B cell (primary cell): ENCODE results near the gene ALDH4A1. TPM values are rescaled to one million over a fixed set of nuclear protein-coding genes. Genes with fewer than 3 reads are reported as not detected.

Experiments used
- ATAC-seq: fragments of 200-7000 bp; cut with Tn5 transposase; one replicate; pipeline ENCODE4 v1.10.0; 2021; ENCODE audit warnings: low read depth, mild to moderate bottlenecking, moderate number of reproducible peaks, moderate library complexity
- CTCF ChIA-PET: fragments of 350-600 bp; sonication (Branson Sonifier 250); formaldehyde crosslinking; loops from one replicate; lab custom pipeline; 2021; ENCODE audit warnings: antibody characterized with exemption, inconsistent platforms; lab: Charles Lee
- POLR2A ChIA-PET: fragments of 350-600 bp; sonication (Branson Sonifier 250); formaldehyde crosslinking; loops from one replicate; lab custom pipeline; 2021; ENCODE audit warnings: antibody characterized with exemption; lab: Charles Lee
- DNase-seq: peaks from one replicate; pipeline ENCODE4 v3.0.0; 2013
- H2AFZ ChIP-seq: 2 replicates; pipeline ENCODE4 v1.6.1; 2012; ENCODE audit warnings: mild to moderate bottlenecking, low read depth, low read length; ENCODE audit not compliant: insufficient read depth, poor library complexity, severe bottlenecking
- H3K27ac ChIP-seq, 2 donors: 1 replicate in 1 of 2; 2 replicates in 1 of 2; pipeline ENCODE4 v1.5.1; 2012 to 2013; ENCODE audit warnings: low read length in 2 of 2, mild to moderate bottlenecking in 2 of 2, moderate library complexity in 1 of 2
- H3K27me3 ChIP-seq, 4 experiments: fragments of 200-600 bp in 1 of 4; sonication (generic) in 1 of 4; replicated peaks in 1 of 4; 1 replicate in 2 of 4; 2 replicates in 2 of 4; pipeline versions ENCODE4 v1.6.1 to v1.7.0; 2013 to 2016; ENCODE audit warnings: low read length in 3 of 4, mild to moderate bottlenecking in 2 of 4, mixed read lengths in 1 of 4, moderate library complexity in 1 of 4; ENCODE audit not compliant: insufficient read depth in 4 of 4, control insufficient read depth in 3 of 4; ENCODE audit errors: control extremely low read depth in 1 of 4
- H3K36me3 ChIP-seq, 2 experiments: replicated peaks in 1 of 2; 1 replicate in 1 of 2; 2 replicates in 1 of 2; pipeline versions ENCODE4 v1.6.1 to v1.7.1; 2013; ENCODE audit warnings: low read length in 1 of 2; ENCODE audit not compliant: insufficient read depth in 2 of 2, control insufficient read depth in 1 of 2; ENCODE audit errors: control extremely low read depth in 1 of 2, extremely low read depth in 1 of 2
- H3K4me1 ChIP-seq, 2 donors: fragments of 200-600 bp in 1 of 2; sonication (generic) in 1 of 2; 1 replicate in 1 of 2; 2 replicates in 1 of 2; pipeline versions ENCODE4 v1.5.1 to v1.6.1; 2013 to 2017; ENCODE audit warnings: low read length in 2 of 2; ENCODE audit not compliant: control insufficient read depth in 2 of 2, insufficient read depth in 2 of 2
- H3K4me2 ChIP-seq: replicated peaks from 2 replicates; pipeline ENCODE3; 2012; ENCODE audit warnings: mild to moderate bottlenecking, low read depth, low read length; ENCODE audit not compliant: poor library complexity, severe bottlenecking
- H3K4me3 ChIP-seq, 5 experiments: fragments of 200-600 bp in 1 of 5; sonication (generic) in 1 of 5; 1 replicate in 3 of 5; 2 replicates in 2 of 5; pipeline versions ENCODE4 v1.5.1 to v1.7.0; 2011 to 2016; ENCODE audit warnings: low read length in 4 of 5, mild to moderate bottlenecking in 4 of 5, low read depth in 2 of 5, control low read depth in 1 of 5, moderate library complexity in 1 of 5; ENCODE audit not compliant: insufficient read depth in 1 of 5; ENCODE audit errors: control extremely low read depth in 1 of 5, extremely low read depth in 1 of 5
- H3K79me2 ChIP-seq: fragments of 200-600 bp; sonication (generic); one replicate; pipeline ENCODE4 v1.6.0; 2016; ENCODE audit warnings: low read length; ENCODE audit not compliant: control insufficient read depth, insufficient read depth
- H3K9ac ChIP-seq: fragments of 200-600 bp; sonication (generic); 2 replicates; pipeline ENCODE4 v1.6.1; 2017; ENCODE audit warnings: mild to moderate bottlenecking, low read length, moderate library complexity
- H3K9me3 ChIP-seq, 3 donors: one replicate each; pipeline versions ENCODE4 v1.6.1 to v1.7.1; 2013; ENCODE audit warnings: low read length in 2 of 3; ENCODE audit not compliant: control insufficient read depth in 2 of 3, insufficient read depth in 1 of 3; ENCODE audit errors: control extremely low read depth in 1 of 3
- H4K20me1 ChIP-seq: 2 replicates; pipeline ENCODE4 v1.6.0; 2012; ENCODE audit warnings: mild to moderate bottlenecking, low read length; ENCODE audit not compliant: insufficient read depth, control insufficient read depth, poor library complexity, severe bottlenecking
- H3K27ac Mint-ChIP-seq: one replicate; pipeline ENCODE4 v1.8.0; 2021; ENCODE audit warnings: mixed read lengths
- H3K27me3 Mint-ChIP-seq: one replicate; pipeline ENCODE4 v1.8.0; 2021; ENCODE audit warnings: mixed read lengths
- H3K4me1 Mint-ChIP-seq: one replicate; pipeline ENCODE4 v1.8.0; 2021; ENCODE audit warnings: mixed read lengths
- H3K4me3 Mint-ChIP-seq: one replicate; pipeline ENCODE4 v1.8.0; 2021; ENCODE audit warnings: mixed read lengths
- H3K9me3 Mint-ChIP-seq: one replicate; pipeline ENCODE4 v1.8.0; 2022; ENCODE audit warnings: mixed read lengths; ENCODE audit not compliant: insufficient read depth
- CTCF ChIP-seq: fragments of 200-600 bp; IDR thresholded peaks from one replicate; pipeline ENCODE4 v1.8.0; 2022; ENCODE audit warnings: antibody characterized with exemption, mild to moderate bottlenecking
- EZH2 ChIP-seq: IDR thresholded peaks from 2 replicates; pipeline ENCODE4 v1.6.1; 2012; ENCODE audit warnings: borderline replicate concordance, low read depth, mild to moderate bottlenecking, moderate library complexity, low read length; ENCODE audit not compliant: insufficient read depth, poor library complexity, severe bottlenecking
- WGBS: methylation state at CpG from one replicate; pipeline ENCODE4 v1.1.5; 2013; ENCODE audit warnings: missing lambda C conversion rate; ENCODE audit not compliant: insufficient coverage; 5-methylcytosine and 5-hydroxymethylcytosine counted together
- intact Hi-C: fragments of 100-400 bp; cut with micrococcal nuclease; formaldehyde crosslinking; loops from one replicate; pipeline ENCODE4 v1.10.0; 2022
- polyA plus RNA-seq: library from polyadenylated mRNA; depleted of rRNA; stranded (reverse); fragments of >200 nt; gene quantifications from 2 replicates; pipeline ENCODE4 v1.2.3, GENCODE V29; 2012
- total RNA-seq, 2 donors: library from RNA; stranded (reverse); fragments of 120-200 nt in 1 of 2; gene quantifications; 1 replicate in 1 of 2; 2 replicates in 1 of 2; pipeline versions ENCODE4 v1.2.3 to v1.2.4, GENCODE V29; 2013 to 2022

ALDH4A1 gene
- total and polyA plus RNA-seq, 2 donors (not counting 1 experiment from before 2014, with no cell fraction given): 2.7 to 3.4 TPM

GRCh38 chr1:18907917-18908845 lies 5.8 kb upstream of the ALDH4A1 start:
- peak overlapping the region; percentile 71 for H3K4me2 ChIP-seq
- H3K9me3 ChIP-seq: peaks cover 0 to 7% (median 0%) of the 10 kb centered on the region in 3 donors
- intact Hi-C loops: loop anchor here (1.0 to 5.0 kb wide), 5 partner anchors 19 to 205 kb away; no protein-coding TSS in a partner anchor
- POLR2A ChIA-PET: interaction anchor here (0.8 to 1.8 kb wide), 3 partner anchors 19 to 64 kb away, joined by 3 to 7 read pairs (median 7); no protein-coding TSS in a partner anchor
- H3K27me3 Mint-ChIP-seq: no peaks in the 10 kb centered on the region
- H3K4me1 ChIP-seq: peaks cover 24 to 32% of the 10 kb centered on the region in 2 donors
- H3K4me1 Mint-ChIP-seq: peaks cover 33% of the 10 kb centered on the region
- 16% methylated on average over 20 of the region's 22 CpGs for WGBS
- no peaks in the 10 kb centered on the region for H3K9me3 Mint-ChIP-seq
- ATAC-seq: peak; percentile 68
- TF ChIP-seq EZH2 (no peak), CTCF (no peak)
- H3K36me3 ChIP-seq: peaks cover 0 to 27% of the 10 kb centered on the region in 2 experiments
- H3K4me3 ChIP-seq: peak overlapping the region in 1 of 5 experiments; percentile 38
- H3K27ac ChIP-seq: peak overlapping the region; percentile 52 to 70
- peaks cover 9% of the 10 kb centered on the region for H3K79me2 ChIP-seq
- peak overlapping the region; percentile 90 for H3K27ac Mint-ChIP-seq
- H3K4me3 Mint-ChIP-seq: peak overlapping the region; percentile 79
- no peaks in the 10 kb centered on the region for H3K27me3 ChIP-seq
- H2AFZ ChIP-seq: peak overlapping the region; percentile 60
- peak overlapping the region; percentile 2 for H3K9ac ChIP-seq
- peaks cover 10% of the 10 kb centered on the region for H4K20me1 ChIP-seq
- CTCF ChIA-PET: interaction anchor here (0.6 to 8.8 kb wide), 22 partner anchors 13 to 318 kb away, joined by 3 to 194 read pairs (median 6); partner anchors contain the start of gene IFFO2
- peak; percentile 69 for DNase-seq
